D341Med (cell line): ENCODE results near the gene PRRC2A.

Experiments
- DNase-seq: peaks from one replicate; pipeline ENCODE4 v3.0.0; 2012; ENCODE audit warnings: low spot score

Gene PRRC2A

GRCh38 chr6:31626952-31627351 is 6.4 kb downstream of the PRRC2A start:
- DNase-seq, result no peak

GRCh38 chr6:31627690-31628287 is 7.3 kb downstream of the PRRC2A start:
- no peak for DNase-seq

GRCh38 chr6:31629014-31629413 is 8.5 kb downstream of the PRRC2A start:
- DNase-seq, result no peak

- DNase-seq, result no peak
Observed at GRCh38 chr6:31630177-31630934, 9.8 kb downstream of the PRRC2A start.

DNA sequence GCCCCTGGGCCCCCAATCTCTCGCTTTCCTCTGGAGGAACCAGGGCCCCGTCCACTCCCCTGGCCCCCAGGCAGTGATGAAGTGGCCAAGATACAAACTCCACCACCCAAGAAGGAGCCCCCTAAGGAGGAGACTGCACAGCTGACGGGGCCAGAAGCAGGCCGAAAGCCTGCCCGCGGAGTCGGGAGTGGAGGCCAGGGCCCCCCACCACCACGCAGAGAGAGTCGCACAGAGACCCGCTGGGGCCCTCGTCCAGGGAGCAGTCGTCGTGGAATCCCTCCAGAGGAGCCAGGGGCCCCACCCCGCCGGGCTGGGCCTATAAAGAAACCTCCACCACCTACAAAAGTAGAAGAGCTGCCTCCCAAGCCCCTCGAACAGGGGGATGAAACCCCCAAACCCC is 10.7 kb downstream of the PRRC2A start:
- no peak for DNase-seq

DNA sequence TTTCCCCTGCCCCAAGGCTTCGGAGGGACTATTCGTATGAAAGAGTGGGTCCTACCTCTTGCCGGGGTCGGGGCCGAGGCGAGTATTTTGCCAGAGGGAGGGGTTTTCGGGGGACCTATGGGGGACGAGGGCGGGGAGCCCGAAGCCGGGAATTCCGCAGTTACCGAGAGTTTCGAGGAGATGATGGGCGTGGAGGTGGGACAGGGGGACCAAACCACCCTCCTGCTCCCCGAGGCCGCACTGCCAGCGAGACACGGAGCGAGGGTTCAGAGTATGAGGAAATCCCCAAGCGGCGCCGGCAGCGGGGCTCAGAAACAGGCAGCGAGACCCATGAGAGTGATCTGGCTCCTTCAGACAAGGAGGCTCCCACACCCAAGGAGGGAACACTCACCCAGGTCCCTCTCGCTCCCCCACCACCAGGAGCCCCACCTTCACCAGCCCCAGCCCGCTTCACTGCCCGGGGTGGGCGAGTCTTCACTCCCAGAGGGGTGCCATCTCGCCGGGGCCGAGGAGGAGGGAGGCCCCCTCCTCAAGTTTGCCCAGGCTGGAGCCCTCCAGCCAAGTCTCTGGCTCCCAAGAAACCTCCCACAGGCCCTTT is 11.3 kb downstream of the PRRC2A start:
- DNase-seq, result no peak

DNA sequence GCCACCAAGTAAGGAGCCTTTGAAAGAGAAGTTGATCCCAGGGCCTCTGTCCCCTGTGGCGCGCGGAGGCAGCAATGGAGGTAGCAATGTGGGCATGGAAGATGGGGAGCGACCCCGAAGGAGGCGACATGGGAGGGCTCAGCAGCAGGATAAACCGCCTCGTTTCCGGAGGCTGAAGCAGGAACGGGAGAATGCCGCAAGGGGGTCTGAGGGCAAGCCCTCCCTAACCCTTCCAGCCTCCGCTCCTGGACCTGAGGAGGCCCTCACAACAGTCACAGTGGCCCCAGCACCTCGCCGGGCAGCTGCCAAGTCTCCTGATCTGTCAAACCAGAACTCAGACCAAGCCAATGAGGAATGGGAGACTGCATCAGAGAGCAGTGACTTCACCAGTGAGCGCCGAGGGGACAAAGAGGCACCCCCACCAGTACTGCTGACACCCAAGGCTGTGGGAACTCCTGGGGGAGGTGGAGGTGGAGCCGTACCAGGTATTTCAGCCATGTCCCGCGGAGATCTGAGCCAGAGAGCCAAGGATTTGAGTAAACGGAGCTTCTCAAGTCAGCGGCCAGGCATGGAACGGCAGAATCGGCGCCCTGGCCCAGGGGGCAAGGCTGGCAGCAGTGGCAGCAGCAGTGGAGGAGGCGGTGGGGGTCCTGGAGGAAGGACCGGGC is 11.9 kb downstream of the PRRC2A start:
- no peak for DNase-seq

DNA sequence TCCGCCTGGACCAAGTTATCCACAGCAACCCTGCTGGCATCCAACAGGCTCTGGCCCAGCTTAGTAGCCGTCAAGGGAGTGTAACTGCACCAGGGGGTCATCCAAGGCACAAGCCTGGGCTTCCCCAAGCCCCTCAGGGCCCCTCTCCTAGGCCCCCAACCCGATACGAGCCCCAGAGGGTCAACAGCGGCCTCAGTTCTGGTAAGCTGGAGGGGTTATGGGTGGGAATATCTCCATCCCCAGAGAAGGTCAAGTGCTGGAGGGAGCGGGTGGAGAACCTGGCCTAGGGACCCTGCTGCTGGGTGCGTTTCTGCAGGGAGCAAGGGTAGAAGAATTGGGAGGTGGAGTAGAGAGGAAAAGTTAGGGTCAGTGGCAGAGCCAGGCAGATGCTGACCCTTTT is 12.9 kb downstream of the PRRC2A start:
- no peak for DNase-seq

DNA sequence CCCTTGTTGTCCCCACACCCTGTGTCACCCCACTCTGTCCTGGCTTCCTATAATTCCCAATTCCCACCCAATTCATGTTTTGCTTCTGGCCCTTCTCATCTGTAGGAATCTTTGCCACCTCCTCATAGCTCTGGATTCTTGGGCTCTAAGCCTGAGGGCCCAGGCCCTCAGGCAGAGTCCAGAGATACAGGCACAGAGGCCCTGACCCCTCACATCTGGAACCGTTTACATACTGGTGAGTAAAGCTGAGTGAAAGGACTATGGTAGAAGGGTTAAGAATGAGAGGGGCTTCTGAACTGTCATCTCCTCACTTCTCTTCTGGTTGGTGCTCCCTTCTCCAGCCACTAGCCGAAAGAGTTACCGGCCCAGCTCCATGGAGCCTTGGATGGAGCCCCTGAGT is 13.6 kb downstream of the PRRC2A start:
- no peak for DNase-seq

DNA sequence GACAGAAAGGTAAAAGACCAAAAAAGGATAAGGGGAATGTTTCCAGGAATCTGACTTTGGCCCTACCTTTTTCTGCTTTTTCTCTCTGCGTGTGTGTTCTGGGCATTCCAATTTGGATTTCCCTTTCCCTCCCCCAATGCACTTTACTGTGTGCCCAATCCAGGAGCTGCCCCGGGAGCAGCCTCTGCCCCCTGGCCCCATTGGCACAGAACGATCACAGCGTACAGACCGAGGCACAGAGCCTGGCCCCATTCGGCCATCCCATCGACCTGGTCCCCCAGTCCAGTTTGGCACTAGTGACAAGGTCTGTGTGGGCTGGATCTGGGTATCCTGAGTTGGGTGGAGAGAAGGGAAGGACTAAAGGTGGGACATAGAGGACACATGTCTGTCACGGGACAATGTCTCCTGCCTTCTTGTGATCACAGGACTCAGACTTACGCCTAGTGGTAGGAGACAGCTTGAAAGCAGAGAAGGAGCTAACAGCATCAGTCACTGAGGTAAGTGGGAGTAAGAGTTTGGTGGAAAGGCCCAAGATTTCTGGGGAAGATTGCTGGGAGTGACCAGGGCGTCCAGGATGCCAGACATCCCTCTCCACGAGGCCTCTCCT is 14.6 kb downstream of the PRRC2A start:
- DNase-seq, result no peak

DNA sequence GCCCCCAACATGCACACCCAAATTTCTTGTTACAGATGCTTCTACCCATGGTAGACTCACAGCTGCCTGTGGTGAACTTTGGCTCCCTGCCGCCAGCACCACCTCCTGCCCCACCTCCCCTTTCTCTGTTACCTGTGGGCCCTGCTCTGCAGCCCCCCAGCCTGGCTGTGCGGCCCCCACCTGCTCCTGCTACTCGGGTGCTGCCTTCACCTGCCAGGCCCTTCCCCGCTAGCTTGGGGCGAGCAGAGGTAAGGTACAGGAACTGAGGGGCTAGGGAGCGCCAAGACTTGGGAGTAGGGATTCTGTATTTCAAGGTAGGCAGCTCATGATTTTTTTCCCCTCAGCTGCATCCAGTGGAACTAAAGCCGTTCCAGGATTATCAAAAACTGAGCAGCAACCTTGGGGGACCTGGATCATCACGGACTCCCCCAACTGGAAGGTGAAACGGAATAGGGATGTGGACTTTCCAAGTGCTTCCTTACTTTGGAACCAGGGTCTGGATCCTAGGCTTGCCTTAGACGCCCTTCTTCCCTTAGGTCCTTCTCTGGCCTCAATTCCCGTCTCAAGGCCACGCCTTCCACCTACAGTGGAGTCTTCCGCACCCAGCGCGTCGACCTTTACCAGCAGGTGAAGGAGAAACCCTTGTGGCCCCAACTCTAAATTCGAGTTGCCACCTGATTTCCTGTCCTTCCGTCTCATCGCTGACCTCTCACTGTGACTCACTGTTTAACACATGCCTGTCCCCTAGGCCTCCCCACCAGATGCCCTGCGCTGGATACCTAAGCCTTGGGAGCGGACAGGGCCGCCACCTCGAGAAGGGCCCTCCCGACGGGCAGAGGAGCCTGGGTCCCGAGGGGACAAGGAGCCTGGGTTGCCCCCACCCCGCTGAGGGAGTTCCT is 16.4 kb downstream of the PRRC2A start:
- no peak for DNase-seq

GRCh38 chr6:31639043-31639442 is 18.5 kb downstream of the PRRC2A start:
- DNase-seq, result no peak

- DNase-seq, result no peak
Observed at GRCh38 chr6:31639449-31639861, 18.9 kb downstream of the PRRC2A start.

DNA sequence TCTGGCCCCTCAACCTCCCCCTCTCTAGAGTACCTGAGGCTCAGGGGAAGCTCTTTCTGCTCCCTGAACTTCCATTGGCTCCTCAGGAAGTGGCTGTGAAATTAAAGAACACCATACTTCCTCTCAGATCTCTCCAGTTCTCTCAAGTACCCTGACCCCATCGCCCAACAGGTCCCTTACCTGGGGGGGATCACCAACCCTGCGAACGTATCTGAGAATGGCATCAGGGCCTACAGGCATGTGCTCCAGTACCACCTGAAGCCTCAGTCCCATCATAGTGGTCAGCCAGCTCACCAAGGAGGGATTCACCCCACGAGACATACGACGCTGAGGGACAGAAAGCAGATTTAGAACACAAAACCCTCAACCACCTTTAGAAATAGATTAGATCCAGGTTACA is 20.1 kb downstream of the PRRC2A start:
- DNase-seq, result no peak

- no peak for DNase-seq
Observed at GRCh38 chr6:31641370-31641769, 20.9 kb downstream of the PRRC2A start.

DNA sequence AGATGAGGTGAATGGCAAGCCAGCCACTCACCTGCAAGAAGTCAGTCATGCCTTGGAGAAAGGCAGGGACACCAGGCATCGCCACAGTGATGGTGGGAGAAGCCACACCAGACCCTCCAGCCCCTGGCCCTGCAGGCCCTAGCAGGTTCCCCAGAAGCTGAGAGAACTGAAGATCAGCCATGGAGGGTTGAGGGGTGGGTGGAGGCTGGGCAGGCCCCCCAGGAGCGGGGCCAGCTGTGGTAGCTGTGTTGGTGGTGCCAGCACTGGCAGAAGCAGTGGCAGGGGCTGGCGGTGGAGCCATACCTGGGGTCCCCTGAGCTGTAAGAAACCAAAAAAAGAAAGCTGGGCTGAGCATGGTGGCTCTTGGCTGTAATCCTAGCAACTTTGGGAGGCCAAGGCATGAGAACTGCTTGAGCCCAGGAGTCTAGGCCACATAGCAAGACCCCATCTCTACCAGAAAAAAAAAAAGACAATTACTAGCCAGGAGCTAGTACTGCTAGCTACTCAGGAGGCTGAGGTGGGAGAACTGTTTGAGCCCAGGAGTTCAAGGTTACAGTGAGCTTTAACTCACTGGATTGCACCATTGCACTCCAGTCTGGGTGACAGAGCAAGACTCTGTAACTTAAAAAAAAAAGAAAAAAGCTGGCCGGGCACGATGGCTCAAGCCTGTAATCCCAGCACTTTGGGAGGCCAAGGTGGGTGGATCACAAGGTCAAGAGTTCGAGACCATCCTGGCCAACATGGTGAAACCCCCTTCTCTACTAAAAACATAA is 22.5 kb downstream of the PRRC2A start:
- DNase-seq, result no peak

- no peak for DNase-seq
Observed at GRCh38 chr6:31643818-31644454, 23.4 kb downstream of the PRRC2A start.

- DNase-seq, result no peak
Observed at GRCh38 chr6:31645325-31645724, 24.8 kb downstream of the PRRC2A start.

- DNase-seq, result peak; percentile 78
Observed at GRCh38 chr6:31651602-31652191, 31.2 kb downstream of the PRRC2A start.
